NCI-H2107 treated with DMSO at 0.1 percent for 48 hours (cell line): ENCODE measurements around the gene RAB31.

Experiments used
- DNase-seq: peaks from one replicate; lab custom pipeline; 2025; ENCODE audit not compliant: unreplicated experiment; lab: John Stamatoyannopoulos, UW

RAB31 gene

GRCh38 chr18:9910661-9911060 lies 202.6 kb downstream of the RAB31 start:
- no peak for DNase-seq

GRCh38 chr18:9911226-9911625 lies 203.1 kb downstream of the RAB31 start:
- DNase-seq: no peak
